Heart left ventricle (tissue), 13 donors: ENCODE data around the gene EPHB1.

Experiments used
- POLR2A ChIP-seq, 2 donors: fragments of 450-650 bp; IDR thresholded peaks; one replicate each; pipeline ENCODE4 v1.6.1; 2017; ENCODE audit warnings: antibody characterized with exemption in 2 of 2, mild to moderate bottlenecking in 2 of 2, moderate library complexity in 2 of 2
- TF ChIP-seq, protein P1 (sequence below), 12 donors: fragments of 200-600 bp; sonication (generic) in 4 of 12; IDR thresholded peaks; one replicate each; pipeline versions ENCODE4 v1.5.0 to v1.8.0; 2018 to 2022; ENCODE audit warnings: antibody characterized with exemption in 12 of 12, mild to moderate bottlenecking in 5 of 12
- donor health status: ischemic (EF 13 %, LVEDD 7.1; RV severe dilation, severe dysfunction).
- donor health status: DM: no; HTN: yes; CAD: no.
- donor health status: DM: no; HTN: no; CAD: no.
- donor health status: ischemic (EF 25% LVEDD 6.9; RV normal size, moderate dysfunction).
- donor health status: ischemic (EF 25% LVEDD 5.7; RV mildly dilated, moderate dysfunction).
- donor health status: ischemic (EF 35%, LVEDD 5.7; RV mildly dilated, moderate dysfunction).
- donor health status: nonischemic (EF 11% LVEDD 7.7; RV severe dilation, severe dysfunction).
- donor health status: DM: yes; HTN: yes; CAD: no.
- donor health status: PGD.
- donor health status: ischemic (EF 29% LVEDD 5.4; RV normal size, mild dysfunction).
- donor health status: nonischemic (EF 23%, LVEDD 6.1; RV moderate dilation, normal function).

DNA sequence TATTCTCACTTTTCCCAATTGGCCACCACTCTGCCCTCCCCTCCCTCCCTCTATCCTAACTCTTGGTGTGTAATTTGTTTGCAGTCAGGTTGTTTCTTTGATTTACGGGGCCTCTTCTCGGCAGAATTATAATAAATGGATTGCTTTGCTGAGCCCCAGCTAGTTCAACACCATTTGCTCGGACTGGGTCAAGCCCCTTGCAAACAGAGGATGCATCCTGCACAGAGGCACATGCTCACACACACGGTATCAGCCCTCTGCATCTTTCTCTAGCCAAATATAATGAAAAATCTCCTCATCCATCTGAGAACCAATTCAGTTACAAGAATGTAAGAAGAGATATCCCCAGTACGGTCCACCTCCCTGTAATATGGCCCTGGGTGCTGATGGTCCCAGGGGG, 97.7 kb downstream of the EPHB1 start:
- TF ChIP-seq, protein P1, sequence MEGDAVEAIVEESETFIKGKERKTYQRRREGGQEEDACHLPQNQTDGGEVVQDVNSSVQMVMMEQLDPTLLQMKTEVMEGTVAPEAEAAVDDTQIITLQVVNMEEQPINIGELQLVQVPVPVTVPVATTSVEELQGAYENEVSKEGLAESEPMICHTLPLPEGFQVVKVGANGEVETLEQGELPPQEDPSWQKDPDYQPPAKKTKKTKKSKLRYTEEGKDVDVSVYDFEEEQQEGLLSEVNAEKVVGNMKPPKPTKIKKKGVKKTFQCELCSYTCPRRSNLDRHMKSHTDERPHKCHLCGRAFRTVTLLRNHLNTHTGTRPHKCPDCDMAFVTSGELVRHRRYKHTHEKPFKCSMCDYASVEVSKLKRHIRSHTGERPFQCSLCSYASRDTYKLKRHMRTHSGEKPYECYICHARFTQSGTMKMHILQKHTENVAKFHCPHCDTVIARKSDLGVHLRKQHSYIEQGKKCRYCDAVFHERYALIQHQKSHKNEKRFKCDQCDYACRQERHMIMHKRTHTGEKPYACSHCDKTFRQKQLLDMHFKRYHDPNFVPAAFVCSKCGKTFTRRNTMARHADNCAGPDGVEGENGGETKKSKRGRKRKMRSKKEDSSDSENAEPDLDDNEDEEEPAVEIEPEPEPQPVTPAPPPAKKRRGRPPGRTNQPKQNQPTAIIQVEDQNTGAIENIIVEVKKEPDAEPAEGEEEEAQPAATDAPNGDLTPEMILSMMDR (IDR thresholded peaks at IDR 0.05): no peak
- no peak for TF ChIP-seq POLR2A (IDR thresholded peaks at IDR 0.05)
